Small intestine (tissue), 16 donors: ENCODE results near the gene TCEAL4. TPM values are rescaled to one million over a fixed set of nuclear protein-coding genes. Genes with fewer than 3 reads are reported as not detected.
A peak's percentile ranks its signal among the peaks of the same experiment; 100 is the strongest.

Experiments used
- DNase-seq, 2 donors: peaks; one replicate each; pipeline versions ENCODE4 v3.0.0 to v3.0.0-alpha.2; 2013
- FAIRE-seq: peaks from 2 replicates; lab custom pipeline; 2012; peaks lifted over from hg19 to GRCh38; lab: Jason Lieb, UNC
- H3K27ac ChIP-seq, 3 donors: one replicate each; pipeline ENCODE4 v1.5.1; 2013; ENCODE audit warnings: low read length in 2 of 3, mild to moderate bottlenecking in 2 of 3, control low read depth in 1 of 3, inconsistent platforms in 1 of 3, low read depth in 1 of 3, moderate library complexity in 1 of 3
- H3K27me3 ChIP-seq, 3 donors: one replicate each; pipeline ENCODE4 v1.6.1; 2013; ENCODE audit warnings: low read length in 3 of 3, inconsistent platforms in 1 of 3; ENCODE audit not compliant: control insufficient read depth in 3 of 3, insufficient read depth in 3 of 3
- H3K36me3 ChIP-seq, 3 donors: one replicate each; pipeline ENCODE4 v1.6.1; 2013; ENCODE audit warnings: low read length in 3 of 3, inconsistent platforms in 1 of 3, low read depth in 1 of 3, mild to moderate bottlenecking in 1 of 3, moderate library complexity in 1 of 3; ENCODE audit not compliant: control insufficient read depth in 3 of 3, insufficient read depth in 2 of 3
- H3K4me1 ChIP-seq, 3 donors: one replicate each; pipeline ENCODE4 v1.6.1; 2013; ENCODE audit warnings: low read length in 2 of 3, inconsistent platforms in 1 of 3, low read depth in 1 of 3, mild to moderate bottlenecking in 1 of 3, moderate library complexity in 1 of 3; ENCODE audit not compliant: control insufficient read depth in 3 of 3, insufficient read depth in 2 of 3
- H3K4me3 ChIP-seq, 3 donors: one replicate each; pipeline ENCODE4 v1.5.1; 2013; ENCODE audit warnings: low read length in 3 of 3, control low read depth in 1 of 3, inconsistent platforms in 1 of 3, low read depth in 1 of 3, mild to moderate bottlenecking in 1 of 3, moderate library complexity in 1 of 3
- H3K9me3 ChIP-seq, 2 donors: one replicate each; pipeline ENCODE4 v1.6.1; 2013; ENCODE audit warnings: low read depth in 1 of 2, low read length in 1 of 2; ENCODE audit not compliant: control insufficient read depth in 2 of 2, insufficient read depth in 1 of 2
- WGBS, 3 donors: extraction: QIAGEN DNeasy Blood & Tissue Kit; methylation state at CpG; one replicate each; pipeline ENCODE4 v1.1.7; 2013; 5-methylcytosine and 5-hydroxymethylcytosine counted together
- long read RNA-seq, 10 donors: transcript quantifications; one replicate each; lab custom pipeline, GENCODE V29; 2026
- polyA plus RNA-seq, 4 donors: library from polyadenylated mRNA; stranded (reverse) in 3 of 4; unstranded in 1 of 4; fragments of 200-250 nt in 3 of 4; fragments of 120-200 nt in 1 of 4; gene quantifications; one replicate each; pipeline versions ENCODE4 v1.2.1 to v1.2.3, GENCODE V29; 2013
- donor health status: healthy with polysubstance abuse.
- donor health status: control.
- donor health status: control.
- donor health status: Bipolar disorder and iron deficiency.
- donor health status: healthy.

Gene TCEAL4
- polyA plus RNA-seq = 10 to 100 TPM; 13.0 to 90.8 (median 63.5) TPM
- long read RNA-seq, donor 1, transcript TCEAL4-208 (3 exons, 1,273 nt) = major isoform, 94 of 164 reads
- long read RNA-seq, donor 1, transcript TCEAL4-204 (2 exons, 891 nt) = minor isoform, 26 of 164 reads
- long read RNA-seq, donor 1, transcript TCEAL4-212 (3 exons, 1,008 nt) = minor isoform, 10 of 164 reads
- long read RNA-seq, donor 1, partial matches to known transcripts = 0 of 164 reads
- long read RNA-seq, donor 1, other reads (novel, unspliced or antisense) = 22 of 164 reads
- long read RNA-seq, donor 2, transcript TCEAL4-208 (3 exons, 1,273 nt) = major isoform, 15 of 21 reads
- long read RNA-seq, donor 2, partial matches to known transcripts = 0 of 21 reads
- long read RNA-seq, donor 2, other reads (novel, unspliced or antisense) = 0 of 21 reads
- long read RNA-seq, donor 3, transcript TCEAL4-208 (3 exons, 1,273 nt) = major isoform, 27 of 45 reads
- long read RNA-seq, donor 3, transcript TCEAL4-204 (2 exons, 891 nt) = minor isoform, 8 of 45 reads
- long read RNA-seq, donor 3, transcript TCEAL4-212 (3 exons, 1,008 nt) = minor isoform, 5 of 45 reads
- long read RNA-seq, donor 3, partial matches to known transcripts = 0 of 45 reads
- long read RNA-seq, donor 3, other reads (novel, unspliced or antisense) = 0 of 45 reads
- long read RNA-seq, donor 4, partial matches to known transcripts = 0 of 2 reads
- long read RNA-seq, donor 4, other reads (novel, unspliced or antisense) = 0 of 2 reads
- long read RNA-seq, donor 5, transcript TCEAL4-208 (3 exons, 1,273 nt) = major isoform, 15 of 18 reads
- long read RNA-seq, donor 5, partial matches to known transcripts = 0 of 18 reads
- long read RNA-seq, donor 5, other reads (novel, unspliced or antisense) = 0 of 18 reads
- long read RNA-seq, donor 6, transcript TCEAL4-204 (2 exons, 891 nt) = minor isoform, 5 of 42 reads
- long read RNA-seq, donor 6, transcript TCEAL4-208 (3 exons, 1,273 nt) = major isoform, 30 of 42 reads
- long read RNA-seq, donor 6, partial matches to known transcripts = 0 of 42 reads
- long read RNA-seq, donor 6, other reads (novel, unspliced or antisense) = 0 of 42 reads
- long read RNA-seq, donor 7, transcript TCEAL4-206 (3 exons, 1,135 nt) = minor isoform, 5 of 153 reads
- long read RNA-seq, donor 7, transcript TCEAL4-208 (3 exons, 1,273 nt) = major isoform, 109 of 153 reads
- long read RNA-seq, donor 7, transcript TCEAL4-204 (2 exons, 891 nt) = minor isoform, 9 of 153 reads
- long read RNA-seq, donor 7, transcript TCEAL4-212 (3 exons, 1,008 nt) = minor isoform, 11 of 153 reads
- long read RNA-seq, donor 7, partial matches to known transcripts = 0 of 153 reads
- long read RNA-seq, donor 7, other reads (novel, unspliced or antisense) = 13 of 153 reads
- long read RNA-seq, donor 8, transcript TCEAL4-208 (3 exons, 1,273 nt) = major isoform, 5 of 6 reads
- long read RNA-seq, donor 8, partial matches to known transcripts = 0 of 6 reads
- long read RNA-seq, donor 8, other reads (novel, unspliced or antisense) = 0 of 6 reads
- long read RNA-seq, donor 9, transcript TCEAL4-208 (3 exons, 1,273 nt) = major isoform, 10 of 14 reads
- long read RNA-seq, donor 9, partial matches to known transcripts = 0 of 14 reads
- long read RNA-seq, donor 9, other reads (novel, unspliced or antisense) = 0 of 14 reads
- long read RNA-seq, donor 10, transcript TCEAL4-212 (3 exons, 1,008 nt) = minor isoform, 7 of 122 reads
- long read RNA-seq, donor 10, transcript TCEAL4-208 (3 exons, 1,273 nt) = major isoform, 70 of 122 reads
- long read RNA-seq, donor 10, transcript TCEAL4-204 (2 exons, 891 nt) = minor isoform, 15 of 122 reads
- long read RNA-seq, donor 10, partial matches to known transcripts = 9 of 122 reads
- long read RNA-seq, donor 10, other reads (novel, unspliced or antisense) = 14 of 122 reads

DNA sequence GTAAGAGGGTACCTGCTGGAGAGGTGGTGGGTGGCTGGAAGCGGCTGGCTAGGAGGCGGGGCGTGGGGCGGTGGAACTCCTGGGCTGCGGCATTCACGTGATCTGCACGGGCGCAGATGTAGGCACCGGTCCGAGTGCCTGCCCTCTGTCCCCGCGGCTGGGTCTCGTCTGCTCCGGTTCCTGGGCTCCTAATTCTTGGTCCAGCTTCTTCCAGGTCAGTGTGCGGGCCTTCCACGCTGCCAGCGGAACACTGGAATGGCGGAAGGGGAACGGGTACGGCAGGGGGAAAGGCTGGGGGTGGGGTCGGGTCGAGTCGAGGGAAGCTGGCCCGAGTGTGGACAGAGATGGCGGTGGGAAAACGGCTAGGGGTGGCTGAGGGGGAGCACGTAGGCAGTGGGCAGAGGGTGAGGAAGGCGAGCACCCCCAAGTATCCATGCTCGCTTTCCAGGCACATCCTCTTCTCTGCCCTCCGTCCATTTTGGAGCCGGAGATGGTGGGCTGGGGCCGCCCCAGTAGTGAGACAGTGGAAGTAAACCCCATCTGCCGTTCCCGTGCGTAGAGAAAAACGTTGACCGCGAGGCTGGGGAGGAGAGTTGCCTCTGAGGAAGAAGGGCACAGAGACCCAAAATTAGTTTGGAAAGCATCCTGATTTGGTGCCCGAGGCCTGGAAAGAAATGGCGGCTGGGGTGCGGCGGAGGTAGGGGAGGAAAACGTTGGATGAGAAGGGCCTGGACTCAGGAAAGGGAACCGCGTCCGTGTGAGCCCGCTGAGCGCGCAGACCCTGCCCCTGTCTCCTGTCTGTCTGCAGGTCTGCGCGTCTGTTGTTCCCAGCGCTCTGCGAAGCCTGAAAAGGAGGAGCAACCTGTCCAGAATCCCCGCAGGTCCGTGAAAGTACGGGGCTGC is at the start of gene TCEAL4:
Gene TCEAL4, plus strand, starts transcription at position 105 of the 903 bp plus-strand sequence. CDS start 1,161 bp downstream, outside the sequence.
- 1 to 39% (median 9%) methylated on average over 44 to 56 of the region's 56 CpGs for WGBS, 3 donors
- peaks cover 0 to 4% (median 0%) of the 10 kb centered on the region in 3 donors for H3K36me3 ChIP-seq
- DNase-seq (peak; percentile 49 to 69), FAIRE-seq (no peak)
- no peaks in the 10 kb centered on the region for H3K9me3 ChIP-seq
- H3K4me3 ChIP-seq = peak within 1 kb of the TSS; percentile 66 to 85 (median 73)
- H3K4me1 ChIP-seq = no peaks in the 10 kb centered on the region
- peak within 1 kb of the TSS in 2 of 3 donors; percentile 81 to 88 for H3K27ac ChIP-seq
- H3K27me3 ChIP-seq = no peaks in the 10 kb centered on the region

DNA sequence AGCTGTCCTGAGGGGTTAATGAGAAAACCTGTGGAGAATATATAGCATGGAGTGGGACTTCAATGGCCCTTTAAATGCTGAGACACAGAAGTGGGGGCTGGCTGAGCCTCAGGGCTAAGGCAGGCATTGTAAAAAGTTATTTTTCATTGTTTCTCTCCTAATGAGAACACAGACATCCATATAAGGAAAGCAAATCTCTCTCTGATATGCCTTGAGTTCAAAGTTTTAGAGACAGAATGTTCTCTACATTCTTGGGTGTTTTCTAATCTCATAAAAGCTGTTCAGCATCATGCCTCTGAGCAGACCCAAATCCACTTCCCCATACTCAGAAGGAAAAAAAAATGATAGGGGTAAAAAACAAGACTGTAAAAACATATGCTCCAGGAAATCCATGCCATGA is 49.2 kb upstream of the TCEAL4 start:
- Histone ChIP-seq H3K27me3 (no peaks in the 10 kb centered on the region), H3K27ac (peak overlapping the region in 2 of 3 donors; percentile 11 to 78), H3K9me3 (no peaks in the 10 kb centered on the region), H3K36me3 (no peaks in the 10 kb centered on the region), H3K4me1 (no peaks in the 10 kb centered on the region), H3K4me3 (no peak overlapping the region)
- FAIRE-seq = no peak
- DNase-seq = no peak

DNA sequence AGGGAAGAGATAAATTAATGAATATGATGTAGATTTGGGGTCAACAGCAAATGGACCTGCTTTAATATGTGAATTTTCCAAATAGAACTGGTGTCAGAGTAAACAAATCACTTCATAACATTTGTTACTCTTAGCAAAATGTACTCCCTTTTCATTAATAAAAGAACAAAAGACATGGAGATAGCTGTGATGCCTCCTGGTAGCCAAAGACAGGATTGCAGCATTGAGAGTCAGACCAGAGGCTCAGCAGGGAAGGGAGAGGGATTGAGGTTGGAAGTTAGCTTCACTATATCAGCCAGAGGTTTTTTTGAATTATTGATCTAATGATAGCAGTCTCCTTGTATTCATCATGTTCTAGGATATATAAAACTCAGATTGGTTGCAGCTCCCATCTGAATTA is 48.6 kb upstream of the TCEAL4 start:
- Histone ChIP-seq H3K4me3 (no peak overlapping the region), H3K9me3 (no peaks in the 10 kb centered on the region), H3K27ac (peak overlapping the region in 1 of 3 donors; percentile 78), H3K27me3 (no peaks in the 10 kb centered on the region), H3K4me1 (no peaks in the 10 kb centered on the region), H3K36me3 (no peaks in the 10 kb centered on the region)
- DNase-seq (no peak), FAIRE-seq (no peak)

GRCh38 chrX:103537871-103538387 is 47.4 kb upstream of the TCEAL4 start:
- DNase-seq (no peak), FAIRE-seq (no peak)
- Histone ChIP-seq H3K4me1 (no peaks in the 10 kb centered on the region), H3K4me3 (no peak overlapping the region), H3K27ac (peak overlapping the region in 1 of 3 donors; percentile 74), H3K27me3 (no peaks in the 10 kb centered on the region), H3K36me3 (no peaks in the 10 kb centered on the region), H3K9me3 (no peaks in the 10 kb centered on the region)
- WGBS, 3 donors = 66 to 87% (median 71%) methylated on average over 2 to 3 of the region's 3 CpGs

DNA sequence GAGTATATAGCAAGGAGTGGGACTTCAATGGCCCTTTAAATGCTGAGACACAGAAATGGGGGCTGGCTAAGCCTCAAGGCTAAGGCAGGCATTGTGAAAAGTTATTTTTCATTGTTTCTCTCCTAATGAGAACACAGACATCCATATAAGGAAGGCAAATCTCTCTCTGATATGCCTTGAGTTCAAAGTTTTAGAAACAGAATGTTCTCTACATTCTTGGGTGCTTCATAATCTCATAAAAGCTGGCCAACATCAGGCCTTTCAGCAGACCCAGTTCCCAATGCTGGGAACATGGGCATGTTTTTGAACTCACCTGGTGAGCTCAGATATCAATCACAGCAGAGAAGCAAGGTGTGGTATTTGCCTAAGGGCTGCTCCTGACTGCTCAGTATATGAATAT is 46.6 kb upstream of the TCEAL4 start:
- Histone ChIP-seq H3K36me3 (no peaks in the 10 kb centered on the region), H3K27ac (peak overlapping the region in 1 of 3 donors; percentile 74), H3K27me3 (no peaks in the 10 kb centered on the region), H3K4me3 (no peak overlapping the region), H3K4me1 (no peaks in the 10 kb centered on the region), H3K9me3 (no peaks in the 10 kb centered on the region)
- FAIRE-seq (no peak), DNase-seq (peak in 1 of 2 donors; percentile 6)

DNA sequence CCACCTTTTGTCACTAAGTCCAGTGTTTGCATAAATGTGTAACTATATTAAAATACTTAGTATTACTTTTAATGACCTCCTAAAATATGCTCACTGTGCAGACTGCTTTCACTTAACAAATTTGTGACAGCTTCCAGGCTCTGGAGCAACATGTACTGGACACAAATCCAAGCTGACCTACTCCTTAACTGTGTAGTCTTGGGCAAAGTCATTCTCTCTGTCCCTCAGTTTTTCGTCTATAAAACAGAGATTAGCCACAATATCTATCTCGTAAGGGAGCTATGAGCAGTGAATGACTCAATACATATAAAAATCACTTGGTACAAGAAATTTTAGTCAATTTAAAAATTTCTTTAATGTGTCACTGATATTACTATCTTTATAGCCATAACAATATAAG is 45.6 kb upstream of the TCEAL4 start:
- WGBS, 3 donors = 48 to 75% (median 60%) methylated on average over 2 of the region's 2 CpGs
- no peak overlapping the region for H3K27ac ChIP-seq
- no peaks in the 10 kb centered on the region for H3K9me3 ChIP-seq
- H3K4me1 ChIP-seq = no peaks in the 10 kb centered on the region
- H3K36me3 ChIP-seq = no peaks in the 10 kb centered on the region
- no peak overlapping the region for H3K4me3 ChIP-seq
- FAIRE-seq (no peak), DNase-seq (no peak)
- no peaks in the 10 kb centered on the region for H3K27me3 ChIP-seq

GRCh38 chrX:103540145-103540544 is 45.2 kb upstream of the TCEAL4 start:
- no peaks in the 10 kb centered on the region for H3K36me3 ChIP-seq
- no peaks in the 10 kb centered on the region for H3K9me3 ChIP-seq
- FAIRE-seq (no peak), DNase-seq (no peak)
- no peaks in the 10 kb centered on the region for H3K27me3 ChIP-seq
- no peaks in the 10 kb centered on the region for H3K4me1 ChIP-seq
- no peak overlapping the region for H3K4me3 ChIP-seq
- no peak overlapping the region for H3K27ac ChIP-seq
